HG03280 (cell line): Measurements from ENCODE around the gene MGAT5.

Experiments used
- ATAC-seq: cut with Tn5 transposase; IDR thresholded peaks from one replicate; pipeline ENCODE4 v1.9.1; 2021; ENCODE audit warnings: mild to moderate bottlenecking, moderate library complexity; ENCODE audit not compliant: unreplicated experiment

The MGAT5 gene

GRCh38 chr2:134392442-134393074 lies 138.7 kb downstream of the MGAT5 start:
- ATAC-seq, result no peak

GRCh38 chr2:134393075-134393461 lies 139.2 kb downstream of the MGAT5 start:
- no peak for ATAC-seq

- ATAC-seq, result no peak
These were observed 141.9 kb downstream of the MGAT5 start for GRCh38 chr2:134395779-134396178.

- no peak for ATAC-seq
These were observed 142.6 kb downstream of the MGAT5 start for GRCh38 chr2:134396493-134396892.

- no peak for ATAC-seq
These were observed 143.4 kb downstream of the MGAT5 start for GRCh38 chr2:134397146-134397896.

- no peak for ATAC-seq
These were observed 144.4 kb downstream of the MGAT5 start for GRCh38 chr2:134398300-134398699.

- no peak for ATAC-seq
These were observed 145.2 kb downstream of the MGAT5 start for GRCh38 chr2:134399096-134399495.

- ATAC-seq, result no peak
These were observed 147.2 kb downstream of the MGAT5 start for GRCh38 chr2:134401081-134401497.

GRCh38 chr2:134401789-134402188 lies 147.9 kb downstream of the MGAT5 start:
- ATAC-seq, result no peak

GRCh38 chr2:134402410-134402809 lies 148.5 kb downstream of the MGAT5 start:
- ATAC-seq, result no peak

- no peak for ATAC-seq
These were observed 151.8 kb downstream of the MGAT5 start for GRCh38 chr2:134405611-134406081.

GRCh38 chr2:134406311-134406710 lies 152.4 kb downstream of the MGAT5 start:
- no peak for ATAC-seq

- ATAC-seq, result no peak
These were observed 152.9 kb downstream of the MGAT5 start for GRCh38 chr2:134406736-134407135.

GRCh38 chr2:134407154-134407890 lies 153.4 kb downstream of the MGAT5 start:
- no peak for ATAC-seq

- no peak for ATAC-seq
These were observed 154.5 kb downstream of the MGAT5 start for GRCh38 chr2:134408386-134408785.

- no peak for ATAC-seq
These were observed 154.9 kb downstream of the MGAT5 start for GRCh38 chr2:134408791-134409190.

GRCh38 chr2:134410006-134410405 lies 156.1 kb downstream of the MGAT5 start:
- ATAC-seq, result no peak

- no peak for ATAC-seq
These were observed 157.0 kb downstream of the MGAT5 start for GRCh38 chr2:134410831-134411231.

GRCh38 chr2:134411279-134411827 lies 157.5 kb downstream of the MGAT5 start:
- ATAC-seq, result no peak

- ATAC-seq, result peak; percentile 96
These were observed 158.2 kb downstream of the MGAT5 start for GRCh38 chr2:134411828-134412638.

- ATAC-seq, result no peak
These were observed 158.7 kb downstream of the MGAT5 start for GRCh38 chr2:134412639-134412999.
